Non-pigmented ciliary epithelial cell (primary cell): ENCODE results near the gene NFE2L2.
"Not testable (repeated sequence)": the region's sequence is repeated elsewhere in the genome, so short reads cannot be mapped to it uniquely, and the experiment has no call there.

Experiments used
- DNase-seq: peaks from one replicate; pipeline ENCODE4 v3.0.0-alpha.2; 2010; ENCODE audit warnings: low read depth

The NFE2L2 gene

GRCh38 chr2:177279847-177280246 lies 15.3 kb upstream of the NFE2L2 start:
- no peak for DNase-seq

- no peak for DNase-seq
Observed at GRCh38 chr2:177275743-177276055, 11.2 kb upstream of the NFE2L2 start.

GRCh38 chr2:177275040-177275742 lies 10.7 kb upstream of the NFE2L2 start:
- no peak for DNase-seq

- DNase-seq = no peak
Observed at GRCh38 chr2:177273408-177273807, 8.9 kb upstream of the NFE2L2 start.

GRCh38 chr2:177272765-177273164 lies 8.2 kb upstream of the NFE2L2 start:
- no peak for DNase-seq

GRCh38 chr2:177271981-177272666 lies 7.6 kb upstream of the NFE2L2 start:
- DNase-seq = no peak

- no peak for DNase-seq
Observed at GRCh38 chr2:177270531-177270930, 6.0 kb upstream of the NFE2L2 start.

GRCh38 chr2:177268901-177269300 lies 4.4 kb upstream of the NFE2L2 start:
- DNase-seq = no peak

- no peak for DNase-seq
Observed at GRCh38 chr2:177268187-177268871, 3.8 kb upstream of the NFE2L2 start.

- not testable (repeated sequence) for DNase-seq
Observed at GRCh38 chr2:177266955-177267354, 2.4 kb upstream of the NFE2L2 start.

GRCh38 chr2:177265824-177266817 lies 1.6 kb upstream of the NFE2L2 start:
- no peak for DNase-seq

- DNase-seq = no peak
Observed at GRCh38 chr2:177264209-177264692, 276 bp downstream of the NFE2L2 start.

- peak; percentile 80 for DNase-seq
Observed at GRCh38 chr2:177263451-177264208, 897 bp downstream of the NFE2L2 start.

- DNase-seq = no peak
Observed at GRCh38 chr2:177262958-177263450, 1.5 kb downstream of the NFE2L2 start.

GRCh38 chr2:177262092-177262491 lies 2.4 kb downstream of the NFE2L2 start:
- no peak for DNase-seq

GRCh38 chr2:177261116-177262060 lies 3.1 kb downstream of the NFE2L2 start:
- DNase-seq = no peak

- DNase-seq = no peak
Observed at GRCh38 chr2:177260379-177260778, 4.1 kb downstream of the NFE2L2 start.

- no peak for DNase-seq
Observed at GRCh38 chr2:177258059-177258458, 6.5 kb downstream of the NFE2L2 start.

- DNase-seq = no peak
Observed at GRCh38 chr2:177257471-177257870, 7.1 kb downstream of the NFE2L2 start.

- DNase-seq = no peak
Observed at GRCh38 chr2:177256695-177257094, 7.8 kb downstream of the NFE2L2 start.
